SK-N-MC (cell line): Measurements from ENCODE around the gene FMNL3.

Experiments used
- EZH2 ChIP-seq: fragments of 200-600 bp; sonication (generic); IDR thresholded peaks from one replicate; pipeline ENCODE4 v1.6.1; 2017; ENCODE audit warnings: antibody characterized with exemption
- POLR2AphosphoS5 ChIP-seq: IDR thresholded peaks from 2 replicates; pipeline ENCODE4 v1.6.1; 2012; ENCODE audit warnings: mild to moderate bottlenecking, low read depth, low read length, borderline replicate concordance

GRCh38 chr12:49706351-49707127 is 666 bp downstream of the FMNL3 start:
- TF ChIP-seq POLR2AphosphoS5 (no peak), EZH2 (no peak)
